Stimulated activated CD4-positive, alpha-beta T cell treated with anti-CD3 and anti-CD28 coated beads, Interleukin-12 subunit alpha, Interleukin-12 subunit beta, amount 100 ng/mL, for 4 hours (primary cell): Measurements from ENCODE around the gene NDUFS2.

Experiments
- DNase-seq: peaks from one replicate; pipeline ENCODE4 v3.0.0-alpha.2; 2020

NDUFS2 gene

GRCh38 chr1:161196521-161197451, 5.4 kb upstream of the NDUFS2 start:
- DNase-seq: no peak

DNA sequence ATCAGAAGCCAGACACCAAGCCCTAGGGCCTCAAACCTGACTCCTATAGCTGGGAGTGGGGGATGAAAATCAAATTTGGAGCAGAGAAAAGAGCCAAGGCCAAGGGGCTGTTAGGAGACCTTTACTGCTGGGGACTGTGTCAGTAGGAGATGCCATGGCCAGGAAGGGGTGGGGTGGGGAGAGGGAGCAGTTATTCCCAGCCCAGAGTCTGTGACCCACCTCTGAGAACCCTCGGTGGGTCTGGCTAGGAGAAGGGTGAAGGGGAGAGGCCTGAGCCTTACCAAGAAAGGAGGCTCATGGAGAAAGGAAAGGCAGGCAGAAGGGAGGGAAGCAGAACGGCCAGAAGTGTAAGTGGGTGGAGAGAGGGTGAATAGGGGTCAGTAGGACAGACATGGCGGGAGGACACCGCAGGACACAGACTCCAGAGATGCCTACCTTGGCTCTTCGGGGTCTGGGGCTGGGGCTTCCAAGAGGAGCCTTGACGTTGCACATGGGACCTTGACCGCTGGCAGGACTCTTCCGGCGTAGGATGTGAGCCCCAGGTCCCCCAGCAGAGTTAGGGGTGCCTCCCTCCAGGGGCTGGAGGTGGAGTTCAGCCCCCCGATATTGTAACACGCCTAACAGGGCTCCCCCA, 4.5 kb upstream of the NDUFS2 start:
- no peak for DNase-seq

DNA sequence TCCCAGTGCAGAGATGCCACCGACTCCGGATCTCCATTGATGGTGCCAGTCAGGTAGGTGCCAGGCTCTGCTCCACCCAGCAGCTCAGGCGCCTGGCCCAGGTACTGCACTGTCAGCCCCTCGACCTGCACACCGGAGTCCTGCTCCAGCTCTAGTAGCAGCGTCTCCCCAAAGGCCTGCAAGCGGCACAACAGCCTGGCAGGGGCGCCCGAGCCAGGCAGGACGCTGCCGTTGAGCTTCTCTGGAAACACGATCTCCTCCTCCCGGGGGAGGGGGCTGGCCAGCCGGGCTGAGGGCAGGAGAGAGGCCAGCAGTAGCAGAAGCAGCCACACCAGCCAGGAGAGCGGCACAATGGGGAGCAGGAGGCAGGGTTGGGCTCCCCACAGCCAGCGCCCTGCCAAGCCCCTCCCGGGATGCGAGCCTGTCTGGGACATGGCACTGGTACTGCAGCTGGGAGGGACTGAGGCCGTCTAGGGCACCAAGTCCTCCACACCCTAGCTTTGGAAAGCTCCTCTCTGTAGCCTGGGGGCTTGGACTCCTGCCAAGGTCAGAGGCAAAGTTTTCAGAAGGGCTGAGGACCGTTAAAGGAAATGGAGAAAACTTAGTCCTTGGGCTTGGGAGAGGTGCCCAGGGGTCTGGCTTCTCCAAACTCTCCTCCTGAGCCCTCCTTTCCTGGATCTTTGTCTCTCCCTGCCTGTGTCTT, 3.8 kb upstream of the NDUFS2 start:
- no peak for DNase-seq

DNA sequence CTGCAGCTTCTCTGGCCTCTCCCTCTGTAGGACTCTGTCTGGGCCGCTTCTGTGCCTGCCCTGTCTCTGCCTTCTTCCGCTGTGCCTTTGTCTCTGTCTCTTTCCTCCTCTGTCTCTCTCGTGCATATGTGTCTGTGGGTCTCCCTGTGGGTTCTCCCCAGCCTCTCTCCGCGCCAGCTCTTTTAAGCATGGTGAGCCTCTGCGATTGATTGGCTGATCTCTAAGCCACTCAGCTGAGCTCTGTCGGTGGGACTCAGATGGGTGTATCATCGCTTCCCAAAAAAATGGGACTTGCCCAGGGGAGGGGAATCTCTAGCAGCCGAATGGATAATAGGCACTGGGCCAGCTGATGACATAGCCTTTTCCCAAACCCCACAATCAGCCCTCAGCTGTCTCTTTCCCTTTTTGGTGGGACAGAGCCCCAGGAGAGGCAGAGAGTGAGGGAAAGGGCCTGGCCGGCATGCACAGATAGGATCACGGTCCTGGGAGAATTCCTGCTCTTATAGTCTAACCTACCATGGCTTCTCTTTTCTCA, 3.2 kb upstream of the NDUFS2 start, which contains the start of gene ADAMTS4:
Gene ADAMTS4, minus strand, starts transcription at position 158 of the 535 bp plus-strand sequence. CDS start 427 bp downstream, outside the sequence.
- DNase-seq: no peak

DNA sequence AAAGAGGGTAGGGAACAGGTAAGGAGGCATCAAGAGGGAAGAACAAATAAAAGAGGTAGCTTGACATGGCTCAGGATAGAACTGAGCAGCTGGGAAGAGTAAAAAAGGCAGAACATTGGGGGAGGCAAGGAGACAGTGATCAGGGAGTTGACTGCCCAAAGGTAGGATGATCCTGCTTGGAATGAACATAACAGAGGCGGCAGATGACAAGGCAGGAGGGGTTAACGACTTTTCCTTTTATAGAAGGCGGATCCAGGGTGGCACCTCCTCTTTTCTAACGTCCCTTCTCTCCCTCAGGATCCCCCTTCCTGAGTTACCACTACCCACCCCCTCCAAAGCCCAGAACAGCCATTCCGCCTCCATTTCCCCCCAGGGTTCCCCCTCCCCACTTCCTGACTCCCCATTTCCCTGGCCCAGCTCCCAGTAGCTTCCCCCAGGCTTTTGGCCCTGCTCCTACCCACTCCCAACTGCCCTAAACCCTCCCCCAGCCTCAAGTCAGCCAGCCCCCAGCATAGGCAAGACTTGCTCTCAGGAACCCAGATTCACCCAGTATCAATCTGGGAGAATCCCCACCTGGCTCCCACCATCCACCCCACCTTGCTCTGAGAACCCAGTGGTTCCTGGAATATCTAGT, 2.5 kb upstream of the NDUFS2 start:
- no peak for DNase-seq

DNA sequence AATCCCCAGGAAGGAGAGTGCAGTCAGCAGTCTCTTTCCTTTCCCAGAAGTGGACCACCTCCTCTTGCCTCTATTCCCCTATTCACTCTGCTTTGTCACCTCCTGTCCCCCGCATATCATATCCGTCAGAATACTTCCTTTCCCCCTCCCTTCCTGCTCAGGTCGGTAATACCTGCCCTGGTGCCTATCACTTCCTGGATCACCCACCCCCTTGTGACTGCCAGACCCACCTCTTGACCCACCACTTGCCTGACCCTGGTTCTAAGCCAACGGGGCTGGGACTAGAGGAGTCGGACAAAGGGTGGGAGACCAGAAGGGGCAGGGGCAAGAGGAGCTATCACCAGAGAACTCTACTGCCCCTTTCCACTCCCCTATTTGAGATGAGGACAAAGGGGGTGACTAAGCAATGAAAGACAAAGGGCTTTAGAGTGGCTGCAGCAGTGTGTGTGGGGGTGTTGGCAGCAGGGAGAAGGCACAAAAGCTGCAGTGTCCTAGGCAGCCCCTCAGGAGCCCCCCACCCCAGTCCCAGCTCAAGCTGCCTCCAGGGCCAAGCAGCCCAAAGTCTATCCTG, 1.7 kb upstream of the NDUFS2 start:
- no peak for DNase-seq

GRCh38 chr1:161200992-161201835, 953 bp upstream of the NDUFS2 start:
- DNase-seq: no peak

- DNase-seq: no peak
These were observed 4.4 kb downstream of the NDUFS2 start for GRCh38 chr1:161206411-161207140.

DNA sequence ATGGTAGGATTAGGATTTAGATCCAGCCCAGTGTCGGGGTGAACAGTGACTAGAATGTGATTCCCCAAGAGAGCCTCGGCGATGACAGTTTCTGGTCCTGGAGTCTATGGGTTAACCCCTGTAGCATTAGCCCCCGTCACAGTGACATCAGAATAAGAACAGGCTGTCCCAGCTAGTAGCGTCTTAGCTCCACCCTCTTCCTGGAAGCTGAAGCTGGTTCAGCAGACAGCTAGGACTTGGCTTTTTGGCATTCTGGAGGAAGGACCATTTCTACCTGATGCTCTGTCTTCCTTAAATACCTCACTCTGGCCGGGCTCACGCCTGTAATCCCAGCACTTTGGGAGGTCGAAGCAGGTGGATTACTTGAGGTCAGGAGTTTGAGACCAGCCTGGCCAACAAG, 5.0 kb downstream of the NDUFS2 start:
- no peak for DNase-seq

GRCh38 chr1:161209790-161210409, 7.7 kb downstream of the NDUFS2 start:
- peak; percentile 54 for DNase-seq

- no peak for DNase-seq
These were observed 12.2 kb downstream of the NDUFS2 start for GRCh38 chr1:161214369-161214768.

DNA sequence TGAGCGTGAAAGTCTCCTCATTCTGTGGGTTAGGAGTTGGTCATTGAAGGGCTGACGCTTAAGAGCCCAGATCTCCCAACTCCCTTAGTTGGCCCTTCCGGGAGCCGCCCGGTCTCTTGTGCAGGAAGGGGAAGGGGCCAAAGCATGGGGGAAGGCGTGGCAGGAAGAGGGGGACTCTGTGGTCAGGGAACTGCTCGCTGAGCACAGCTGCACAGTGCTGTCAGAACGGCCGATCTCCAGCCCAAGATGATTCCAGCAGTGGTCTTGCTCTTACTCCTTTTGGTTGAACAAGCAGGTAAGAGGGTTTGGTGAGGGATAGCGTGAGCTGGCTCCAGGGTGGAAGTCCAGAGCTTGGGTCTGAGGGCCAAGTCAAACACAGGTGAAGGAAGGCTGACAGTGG, 12.9 kb downstream of the NDUFS2 start, which contains the start of gene FCER1G:
Gene FCER1G, plus strand, starts transcription at position 220 of the 400 bp plus-strand sequence. Its CDS starts 27 bp downstream, at position 247.
- DNase-seq: no peak

DNA sequence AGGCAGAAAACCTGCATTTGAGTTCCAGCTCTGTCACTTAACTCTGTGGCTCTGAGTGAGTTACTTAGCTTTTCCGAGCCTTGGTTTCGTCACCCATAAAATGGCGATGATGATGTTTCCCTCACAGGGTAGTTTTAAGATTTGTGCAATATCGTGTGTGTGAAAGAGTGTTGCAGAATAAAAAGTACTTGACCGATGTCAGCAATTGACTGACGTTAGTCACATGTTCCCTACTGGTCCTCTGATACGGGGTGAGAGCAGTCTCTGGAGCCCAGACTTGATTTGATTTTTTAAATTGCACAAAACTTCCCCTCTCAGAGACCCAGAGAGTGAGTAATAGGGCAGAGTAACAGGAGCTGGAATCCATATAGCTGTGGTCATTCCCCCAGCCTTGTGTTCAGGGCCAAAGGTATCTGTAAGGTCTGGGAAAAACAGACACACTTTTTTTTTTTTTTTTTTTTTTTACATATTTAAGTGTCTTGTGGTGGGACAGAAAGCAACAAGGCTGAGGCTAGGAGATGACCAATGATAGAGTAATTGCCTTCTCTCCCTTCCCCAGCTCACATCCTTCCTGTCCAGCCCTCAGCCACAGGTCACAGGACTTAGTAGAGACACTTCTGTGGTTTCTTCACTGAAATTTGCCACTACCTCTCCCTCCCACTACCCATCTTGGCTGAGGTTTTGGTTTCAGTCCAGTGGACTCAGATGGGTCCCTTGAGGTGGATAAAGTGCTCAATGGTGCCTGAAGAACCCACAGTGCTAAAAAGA, 15.0 kb downstream of the NDUFS2 start:
- no peak for DNase-seq

DNA sequence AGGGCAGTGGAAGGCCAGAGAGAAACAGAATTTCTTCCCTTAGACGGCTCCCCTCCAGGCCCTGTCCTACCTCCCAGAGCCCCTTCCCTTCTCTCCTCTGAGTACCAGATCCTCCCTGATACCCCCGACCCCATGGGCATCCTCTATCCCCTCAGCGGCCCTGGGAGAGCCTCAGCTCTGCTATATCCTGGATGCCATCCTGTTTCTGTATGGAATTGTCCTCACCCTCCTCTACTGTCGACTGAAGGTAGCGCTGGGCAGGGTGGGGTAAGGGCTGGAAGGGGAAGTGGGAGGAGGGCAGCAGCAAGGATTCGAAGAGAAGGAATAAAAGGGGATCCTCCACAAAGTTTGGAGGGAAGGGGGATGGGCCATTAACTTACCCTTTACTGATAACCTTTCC, 15.7 kb downstream of the NDUFS2 start:
- DNase-seq: no peak

DNA sequence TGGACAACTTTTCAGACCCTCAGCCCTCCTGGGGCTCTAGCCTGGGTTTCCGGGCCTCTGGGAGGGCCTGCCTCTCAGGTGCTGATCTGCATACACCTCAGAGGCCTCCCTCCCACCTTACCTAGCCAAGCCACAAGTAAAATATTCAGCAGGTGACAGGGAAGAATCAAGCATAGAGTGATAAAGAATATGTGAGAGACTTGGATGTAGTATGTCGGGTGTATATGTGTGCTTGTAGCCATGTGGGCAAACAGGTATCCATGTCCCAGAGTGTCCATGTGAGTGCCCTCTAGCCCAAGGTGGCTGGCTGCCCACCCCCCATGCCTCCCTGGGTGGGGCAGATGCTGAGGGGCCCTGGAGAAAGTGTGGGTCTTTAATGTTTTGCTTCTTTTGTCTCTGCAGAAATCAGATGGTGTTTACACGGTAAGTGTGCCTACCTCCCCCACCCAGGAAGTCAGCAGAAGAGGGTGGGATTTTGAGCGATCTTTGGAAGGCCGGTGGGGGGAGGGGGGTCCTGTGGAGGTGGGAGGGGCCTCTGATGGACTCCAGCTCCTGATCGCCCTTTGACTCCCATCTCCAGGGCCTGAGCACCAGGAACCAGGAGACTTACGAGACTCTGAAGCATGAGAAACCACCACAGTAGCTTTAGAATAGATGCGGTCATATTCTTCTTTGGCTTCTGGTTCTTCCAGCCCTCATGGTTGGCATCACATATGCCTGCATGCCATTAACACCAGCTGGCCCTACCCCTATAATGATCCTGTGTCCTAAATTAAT, 16.3 kb downstream of the NDUFS2 start:
- DNase-seq: no peak

DNA sequence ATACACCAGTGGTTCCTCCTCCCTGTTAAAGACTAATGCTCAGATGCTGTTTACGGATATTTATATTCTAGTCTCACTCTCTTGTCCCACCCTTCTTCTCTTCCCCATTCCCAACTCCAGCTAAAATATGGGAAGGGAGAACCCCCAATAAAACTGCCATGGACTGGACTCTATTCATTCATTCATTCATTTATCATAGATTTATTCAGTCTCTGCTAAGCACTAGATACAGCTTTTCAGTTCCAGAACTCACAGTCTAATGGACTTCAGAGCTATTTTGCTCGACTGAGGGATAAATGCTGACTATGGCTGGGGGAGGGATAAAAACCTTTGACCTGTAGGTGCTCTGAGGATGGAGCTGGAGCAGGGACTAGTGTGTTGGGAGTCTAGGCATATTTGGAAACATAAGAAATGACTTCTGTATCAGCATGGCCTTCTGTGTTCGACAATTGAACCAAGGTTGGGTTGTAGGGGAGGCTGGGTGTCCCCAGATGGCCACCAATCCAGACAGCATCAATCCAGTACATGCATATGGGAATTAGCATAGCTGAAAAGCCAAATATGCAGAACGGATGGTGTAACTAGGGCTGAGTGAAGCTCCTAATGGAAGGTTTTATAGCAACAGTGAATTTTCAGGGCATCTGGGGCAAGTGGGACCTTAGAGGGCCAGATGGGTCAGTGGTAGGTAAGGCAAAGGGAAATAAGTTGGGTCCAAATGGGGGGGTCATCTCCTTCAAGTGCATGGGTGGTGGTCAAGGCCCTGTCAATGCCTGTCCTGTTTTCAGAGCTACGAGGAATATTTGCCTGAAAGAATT, 17.1 kb downstream of the NDUFS2 start:
- no peak for DNase-seq

DNA sequence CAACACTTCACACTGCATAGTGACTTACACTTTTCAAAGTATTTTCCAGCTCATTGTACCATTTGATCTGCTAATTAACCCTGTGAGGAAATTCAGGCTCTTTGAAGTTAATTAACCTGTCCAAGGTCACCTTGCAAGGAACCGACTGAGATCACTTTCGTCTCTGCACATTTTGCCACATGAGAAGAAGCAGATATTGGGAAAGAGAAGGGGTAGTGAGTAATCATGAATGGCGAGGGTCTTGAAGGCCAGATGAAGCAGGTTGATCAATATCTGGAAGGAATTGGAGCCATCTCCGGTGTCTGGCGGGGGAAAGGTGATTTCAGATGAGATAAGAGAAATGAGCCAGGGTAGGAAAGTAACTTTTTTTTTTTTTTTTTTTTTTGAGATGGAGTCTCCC, 17.8 kb downstream of the NDUFS2 start:
- DNase-seq: no peak
